ENCODE results near the gene CCDC83. TPM values are rescaled to one million over a fixed set of nuclear protein-coding genes. Genes with fewer than 3 reads are reported as not detected.

Gene CCDC83
- total and polyA plus RNA-seq, 4 donors, result not detected

- no peak overlapping the region for H3K27ac ChIP-seq (ENCODE audit: low read depth in 1 of 2, low read length in 1 of 2)
These were observed 11.3 kb upstream of the CCDC83 start for GRCh38 chr11:85843929-85844328.

GRCh38 chr11:85844439-85845123, 10.6 kb upstream of the CCDC83 start:
- no peak overlapping the region for H3K27ac ChIP-seq (ENCODE audit: low read depth in 1 of 2, low read length in 1 of 2)
- ATAC-seq (ENCODE audit: insufficient read depth, low FRiP score), result peak; percentile 87
- no peaks in the 10 kb centered on the region for H3K27me3 ChIP-seq (ENCODE audit: control insufficient read depth in 3 of 3, insufficient read depth in 3 of 3, low read length in 2 of 3)
- peaks cover 0 to 1% (median 0%) of the 10 kb centered on the region in 4 donors for H3K9me3 ChIP-seq (ENCODE audit: control insufficient read depth in 4 of 4, insufficient read depth in 3 of 4, low read length in 3 of 4)
- TF ChIP-seq CTCF (IDR thresholded peaks at IDR 0.05; ENCODE audit: control extremely low read depth, extremely low read depth), result no peak
- no peak overlapping the region for H3K9ac ChIP-seq (ENCODE audit: insufficient read depth in 1 of 2, low read length in 2 of 2)
- H3K4me1 ChIP-seq (ENCODE audit: control insufficient read depth in 5 of 5, insufficient read depth in 5 of 5, low read length in 5 of 5), result no peaks in the 10 kb centered on the region
- no peak overlapping the region for H3K4me3 ChIP-seq
- no peaks in the 10 kb centered on the region for H3K36me3 ChIP-seq (ENCODE audit: control insufficient read depth in 4 of 4, insufficient read depth in 4 of 4, low read length in 4 of 4)
- WGBS, 2 donors, result 71 to 82% methylated on average over 2 of the region's 2 CpGs
- no peak for DNase-seq

More at GRCh38 chr11:85843929-85844328, 11.3 kb upstream of the CCDC83 start:
- no peak for TF ChIP-seq CTCF (IDR thresholded peaks at IDR 0.05; ENCODE audit: control extremely low read depth, extremely low read depth)
- no peaks in the 10 kb centered on the region for H3K27me3 ChIP-seq (ENCODE audit: control insufficient read depth in 3 of 3, insufficient read depth in 3 of 3, low read length in 2 of 3)
- DNase-seq (no peak), ATAC-seq (ENCODE audit: insufficient read depth, low FRiP score) (no peak)
- H3K4me3 ChIP-seq, result no peak overlapping the region
- no peaks in the 10 kb centered on the region for H3K36me3 ChIP-seq (ENCODE audit: control insufficient read depth in 4 of 4, insufficient read depth in 4 of 4, low read length in 4 of 4)
- no peaks in the 10 kb centered on the region for H3K4me1 ChIP-seq (ENCODE audit: control insufficient read depth in 5 of 5, insufficient read depth in 5 of 5, low read length in 5 of 5)
- peaks cover 0 to 1% (median 0%) of the 10 kb centered on the region in 4 donors for H3K9me3 ChIP-seq (ENCODE audit: control insufficient read depth in 4 of 4, insufficient read depth in 3 of 4, low read length in 3 of 4)
- WGBS, 2 donors, result 89 to 93% methylated on average over 3 of the region's 3 CpGs
- no peak overlapping the region for H3K9ac ChIP-seq (ENCODE audit: insufficient read depth in 1 of 2, low read length in 2 of 2)

GRCh38 chr11:85845124-85845631, 10.0 kb upstream of the CCDC83 start:
- Histone ChIP-seq H3K36me3 (ENCODE audit: control insufficient read depth in 4 of 4, insufficient read depth in 4 of 4, low read length in 4 of 4) (no peaks in the 10 kb centered on the region), H3K9ac (ENCODE audit: insufficient read depth in 1 of 2, low read length in 2 of 2) (no peak overlapping the region), H3K4me3 (no peak overlapping the region), H3K9me3 (ENCODE audit: control insufficient read depth in 4 of 4, insufficient read depth in 3 of 4, low read length in 3 of 4) (peaks cover 0 to 1% (median 0%) of the 10 kb centered on the region in 4 donors), H3K27ac (ENCODE audit: low read depth in 1 of 2, low read length in 1 of 2) (no peak overlapping the region), H3K4me1 (ENCODE audit: control insufficient read depth in 5 of 5, insufficient read depth in 5 of 5, low read length in 5 of 5) (no peaks in the 10 kb centered on the region), H3K27me3 (ENCODE audit: control insufficient read depth in 3 of 3, insufficient read depth in 3 of 3, low read length in 2 of 3) (no peaks in the 10 kb centered on the region)
- DNase-seq (no peak), ATAC-seq (ENCODE audit: insufficient read depth, low FRiP score) (no peak)
- WGBS, 2 donors, result 97 to 98% methylated on average over 1 of the region's 1 CpG
- TF ChIP-seq CTCF (IDR thresholded peaks at IDR 0.05; ENCODE audit: control extremely low read depth, extremely low read depth), result no peak

All from lung (tissue), 12 donors.